NOMO-1 treated with dmso at 0.1 percent for 144 hours (cell line): ENCODE results near the gene SPATA18.
"Not testable (repeated sequence)": the region's sequence is repeated elsewhere in the genome, so short reads cannot be mapped to it uniquely, and the experiment has no call there.

Experiments
- DNase-seq: peaks from one replicate; lab custom pipeline; 2025; ENCODE audit not compliant: unreplicated experiment; lab: John Stamatoyannopoulos, UW

The SPATA18 gene

DNA sequence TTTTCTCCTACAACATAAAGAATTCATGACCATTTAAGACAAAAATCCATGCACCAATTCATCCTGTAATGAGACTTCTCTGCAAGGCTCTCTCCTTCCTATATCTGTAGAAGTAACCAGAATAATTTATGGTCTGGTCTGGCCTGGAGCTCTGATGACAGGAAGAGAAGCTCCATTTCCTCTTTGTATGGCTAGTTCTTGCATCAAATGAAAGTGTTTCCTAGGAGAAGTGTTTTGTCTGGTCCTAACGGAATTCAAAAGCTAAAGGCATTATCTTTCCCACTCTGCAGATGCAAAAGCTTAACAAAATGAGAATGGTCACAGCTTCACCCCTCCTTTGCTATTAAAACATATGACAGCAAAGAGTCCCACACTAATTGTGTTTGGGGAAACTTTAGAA, 55.1 kb downstream of the SPATA18 start:
- DNase-seq, result peak; percentile 67

DNA sequence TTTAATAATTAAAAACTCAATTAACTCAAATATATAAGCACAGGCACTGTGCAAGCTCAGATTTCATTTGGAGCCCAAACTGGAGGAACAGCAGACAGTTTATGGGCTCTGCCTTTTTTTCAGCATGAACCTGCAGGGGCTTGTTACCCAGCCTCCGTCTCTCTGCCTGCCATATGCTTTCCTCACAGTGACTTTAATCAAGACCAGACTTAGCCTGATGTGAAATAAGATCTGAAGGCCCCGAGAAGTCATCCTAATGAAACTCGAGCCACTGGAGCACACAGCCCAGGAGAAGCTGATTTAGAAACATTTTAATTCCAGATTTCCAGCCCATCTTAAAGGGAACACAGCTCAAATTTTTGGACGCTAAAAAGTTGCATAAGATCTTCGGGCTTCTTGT, 55.6 kb downstream of the SPATA18 start:
- no peak for DNase-seq

DNA sequence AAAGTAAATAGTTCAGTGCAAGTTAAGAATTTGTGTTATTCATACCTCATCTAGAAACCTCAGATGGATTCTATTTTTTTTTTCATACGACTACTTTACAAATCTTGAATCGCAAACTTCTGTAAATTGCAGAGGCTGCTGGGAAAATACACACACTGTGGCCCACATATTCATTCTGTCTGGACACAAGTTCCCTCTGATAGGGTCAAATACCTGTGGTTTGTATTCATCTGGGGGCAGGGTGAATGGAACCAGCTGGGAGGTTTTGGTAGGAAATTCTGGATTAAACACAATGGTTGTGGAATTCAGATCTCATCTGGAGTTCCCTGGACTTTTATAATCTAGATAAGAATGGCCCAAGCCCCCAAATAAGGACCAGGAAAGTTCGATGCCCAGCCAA, 56.2 kb downstream of the SPATA18 start:
- DNase-seq, result no peak

DNA sequence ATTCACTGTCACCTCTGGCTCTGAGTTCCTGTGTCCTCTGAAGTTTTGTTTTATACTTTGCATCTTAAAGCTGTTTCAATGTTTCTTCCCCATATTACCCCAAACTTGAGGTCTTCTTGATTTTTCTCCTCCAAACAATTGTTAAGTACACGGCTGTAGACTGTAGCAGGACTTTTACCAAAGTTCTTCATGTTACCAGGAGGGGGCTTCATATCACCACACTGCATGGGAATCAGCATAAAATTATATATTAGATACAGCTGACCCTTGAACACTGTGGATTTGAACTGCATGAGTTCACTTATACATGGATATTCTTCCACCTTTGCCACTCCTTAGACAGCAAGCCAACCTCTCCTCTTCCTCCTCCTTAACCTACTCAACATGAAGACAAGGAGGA, 56.6 kb downstream of the SPATA18 start:
- no peak for DNase-seq

DNA sequence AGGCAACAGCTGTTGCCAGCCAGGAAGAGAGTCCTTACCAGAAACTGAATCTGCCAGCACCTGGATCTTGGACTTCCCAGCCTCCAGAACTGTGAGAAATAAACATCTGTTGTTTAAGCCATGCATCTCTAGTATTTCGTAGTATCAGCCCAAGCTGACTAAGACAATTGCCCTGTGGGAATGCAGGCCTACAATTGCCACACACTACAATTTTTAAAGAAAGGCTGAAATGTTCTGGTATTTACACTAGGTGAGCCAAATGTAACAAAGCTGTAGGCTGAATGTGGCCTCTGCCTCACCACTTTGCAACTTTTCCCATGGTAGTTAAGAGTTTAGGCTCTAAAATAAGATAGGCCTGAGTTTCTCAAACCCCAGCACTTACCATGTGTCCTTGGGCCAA, 59.1 kb downstream of the SPATA18 start:
- no peak for DNase-seq

DNA sequence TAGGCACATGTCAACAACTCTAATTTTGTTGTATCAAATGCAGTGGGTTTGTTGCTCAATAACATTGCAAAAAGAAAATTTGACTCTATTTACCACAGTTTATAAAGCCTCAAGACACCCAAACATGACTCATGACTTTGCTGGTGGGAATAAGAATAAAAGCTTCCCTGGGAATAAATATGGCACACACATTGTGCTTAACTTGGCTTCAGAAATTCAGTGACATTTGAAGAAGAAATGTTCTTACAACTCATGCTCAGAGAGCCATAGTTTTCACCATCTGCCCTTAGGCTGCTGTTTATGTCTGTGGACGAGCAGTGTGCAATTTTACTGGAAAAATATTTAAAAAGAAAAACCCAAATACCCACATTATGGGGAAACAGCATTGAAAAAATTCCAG, 60.9 kb downstream of the SPATA18 start:
- DNase-seq, result no peak

DNA sequence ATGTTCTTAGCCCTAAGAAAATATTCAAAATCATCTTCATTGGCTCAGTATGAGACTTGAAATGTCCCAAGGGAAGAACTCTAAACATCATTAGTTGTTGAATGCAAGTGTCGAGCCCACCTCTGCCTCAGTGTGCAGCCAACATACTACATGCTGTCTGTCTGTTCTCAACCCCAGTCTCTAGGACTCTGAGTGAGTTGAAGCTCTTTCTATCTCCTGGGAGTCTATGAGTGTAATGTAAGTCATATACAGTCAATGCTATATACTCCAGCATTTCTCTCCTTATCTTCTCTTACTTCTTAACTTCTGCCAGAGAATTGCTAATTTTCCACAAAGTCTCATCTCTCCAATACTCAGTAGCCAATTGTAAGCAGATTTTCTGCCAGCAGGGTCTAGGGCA, 61.3 kb downstream of the SPATA18 start:
- no peak for DNase-seq

DNA sequence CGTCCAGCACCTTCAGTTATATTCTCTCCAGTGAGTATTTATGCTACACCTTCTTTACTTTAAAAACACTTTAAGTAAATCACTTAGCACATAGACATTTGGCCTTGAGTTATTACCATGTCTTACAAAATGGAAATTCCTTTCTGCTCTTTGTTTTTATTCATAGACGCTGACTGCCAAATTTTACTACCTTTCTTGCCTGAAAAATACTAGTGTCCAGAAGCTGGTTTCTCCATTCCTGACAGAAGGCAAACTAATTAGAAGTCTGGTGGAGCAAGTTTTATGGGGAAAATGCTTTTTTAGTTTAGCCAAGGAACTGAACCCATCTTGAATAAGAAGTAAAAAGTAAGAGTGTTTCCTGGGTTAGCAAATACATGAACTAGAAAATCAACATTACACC, 65.5 kb downstream of the SPATA18 start:
- no peak for DNase-seq

DNA sequence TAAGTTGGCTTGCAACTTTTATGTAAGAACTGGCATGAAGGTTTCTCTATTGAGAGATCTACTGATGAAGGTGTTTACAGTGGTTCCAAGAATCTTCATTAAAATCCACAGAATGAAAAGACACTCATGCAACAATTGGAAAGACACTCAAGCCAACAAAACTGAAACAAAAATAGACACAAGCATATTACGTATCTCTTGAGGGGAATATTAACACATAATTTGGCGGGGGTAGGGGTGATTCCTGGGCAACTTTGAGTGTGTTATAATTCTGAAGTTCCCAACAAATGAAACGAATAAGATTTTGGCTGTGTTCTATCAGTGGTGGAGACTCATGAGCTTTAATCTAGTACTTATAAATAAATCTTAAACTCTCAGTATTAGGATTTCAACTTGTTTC, 75.1 kb downstream of the SPATA18 start:
- no peak for DNase-seq

DNA sequence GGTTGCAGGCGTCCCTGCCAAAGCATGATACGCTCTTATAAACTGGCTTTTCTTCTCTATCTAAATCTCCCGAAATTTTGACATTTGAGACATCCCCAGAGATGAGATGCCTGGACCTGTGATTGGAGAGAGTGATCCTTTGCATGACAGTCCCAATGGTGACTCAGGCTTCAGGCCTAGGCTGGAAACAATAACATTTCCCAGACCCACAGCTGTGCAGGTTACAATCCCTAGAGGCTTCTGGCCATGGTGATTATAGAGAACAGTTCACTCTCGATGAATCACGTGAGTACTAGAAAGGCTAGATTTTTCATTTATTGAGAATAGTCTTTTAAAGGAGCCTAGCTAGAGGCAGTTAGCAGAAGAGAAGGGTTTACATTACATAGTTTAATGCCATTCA, 75.9 kb downstream of the SPATA18 start:
- no peak for DNase-seq

DNA sequence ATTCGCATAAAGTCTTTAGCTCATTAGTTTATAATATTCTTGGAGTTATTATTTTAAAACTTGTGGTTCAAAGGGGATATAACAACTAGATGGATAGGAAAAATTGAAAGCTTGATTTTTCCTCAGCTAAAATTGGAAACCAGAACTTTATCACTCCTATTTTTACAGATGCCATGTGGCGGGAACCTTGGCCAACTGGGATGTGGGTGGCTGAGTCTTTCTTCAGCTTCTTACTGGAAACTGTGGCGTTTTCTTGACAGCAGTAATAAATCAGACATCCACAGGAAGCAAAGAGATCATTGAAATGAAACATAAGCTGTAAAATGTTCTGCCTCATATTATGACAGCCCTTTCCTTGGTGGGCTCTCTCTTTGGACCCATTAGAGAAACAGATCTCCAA, 84.1 kb downstream of the SPATA18 start:
- DNase-seq, result no peak

DNA sequence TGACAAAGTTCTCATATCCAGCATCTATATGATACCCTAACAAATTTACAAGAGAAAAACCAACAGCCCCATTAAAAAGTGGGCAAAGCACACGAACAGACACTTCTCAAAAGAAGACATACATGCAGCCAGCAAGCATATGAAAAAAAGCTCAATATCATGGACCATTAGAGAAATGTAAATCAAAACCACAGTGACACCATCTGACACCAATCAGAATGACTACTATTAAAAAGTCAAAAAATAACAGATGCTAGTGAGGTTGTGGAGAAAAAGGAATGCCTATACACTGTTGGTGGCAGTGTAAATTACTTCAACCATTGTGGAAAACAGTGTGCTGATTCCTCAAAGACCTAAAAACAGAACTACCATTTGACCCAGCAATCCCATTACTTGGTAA, 86.0 kb downstream of the SPATA18 start:
- DNase-seq, result not testable (repeated sequence)

DNA sequence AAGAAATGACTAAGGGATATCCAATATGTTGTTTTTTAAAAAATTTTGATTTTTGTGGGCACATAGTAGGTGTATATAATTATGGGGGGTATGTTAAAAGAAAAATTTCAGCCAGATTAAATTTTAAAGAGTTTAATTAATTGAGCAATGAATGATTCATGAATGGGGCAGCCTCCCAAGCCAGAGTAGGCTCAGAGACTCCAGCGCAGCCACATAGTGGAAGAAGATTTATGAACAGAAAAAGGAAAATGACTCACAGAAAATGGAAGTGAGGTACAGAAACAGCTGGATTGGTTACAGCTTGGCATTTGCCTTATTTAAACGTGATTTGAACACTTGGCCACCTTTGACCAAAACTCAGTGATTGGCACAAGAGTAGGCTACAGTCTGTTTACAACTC, 91.7 kb downstream of the SPATA18 start:
- DNase-seq, result no peak

DNA sequence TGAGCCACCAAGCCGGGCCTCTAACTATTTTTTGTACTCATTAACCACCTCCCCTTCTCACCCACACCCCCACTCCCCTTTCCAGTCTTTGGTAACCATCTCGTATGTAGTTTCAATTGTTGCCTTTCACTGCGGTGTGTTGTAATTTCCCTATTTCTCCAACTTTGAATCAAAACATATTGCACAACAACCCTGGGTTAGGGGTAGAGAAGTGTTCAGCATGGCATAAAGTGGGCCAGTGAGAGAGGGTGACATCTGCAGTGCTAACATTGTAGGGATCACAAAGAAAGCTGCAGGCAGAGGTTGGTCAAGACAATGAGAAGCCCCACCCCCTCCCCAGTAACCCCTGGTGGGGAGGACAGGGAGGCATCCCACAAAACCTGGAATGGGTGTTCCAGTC, 92.7 kb downstream of the SPATA18 start:
- DNase-seq, result peak; percentile 46

DNA sequence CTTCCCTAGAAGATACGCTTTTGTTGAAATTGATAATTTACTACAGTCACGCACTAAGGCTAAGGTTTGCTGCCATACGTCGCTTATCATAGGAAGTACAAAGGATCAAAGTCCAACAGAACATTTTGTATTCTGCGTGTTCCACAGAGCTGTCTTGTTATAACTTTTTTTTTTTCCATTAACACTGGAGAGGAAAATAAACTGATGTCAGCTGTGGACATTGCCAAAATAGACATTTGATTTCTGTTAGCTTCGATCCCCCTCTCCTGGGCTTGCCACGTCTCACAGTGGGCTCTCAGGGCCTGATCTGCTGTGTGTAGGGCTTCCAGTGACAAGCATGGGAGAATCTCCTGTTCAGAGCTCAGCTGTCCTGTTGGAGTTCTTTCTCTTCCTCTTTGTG, 93.3 kb downstream of the SPATA18 start:
- DNase-seq, result no peak
